Testis (tissue), 3 donors: ENCODE measurements around the gene IL36RN. TPM values are rescaled to one million over a fixed set of nuclear protein-coding genes. Genes with fewer than 3 reads are reported as not detected.

ENCODE experiments used
- DNase-seq: peaks from one replicate; pipeline ENCODE4 v3.0.0-alpha.2; 2019
- H3K27ac ChIP-seq, 2 donors: fragments of 200-600 bp; sonication (generic); one replicate each; pipeline ENCODE4 v1.5.1; 2019
- H3K27me3 ChIP-seq: fragments of 200-600 bp; sonication (generic); one replicate; pipeline ENCODE4 v1.5.1; 2019
- H3K36me3 ChIP-seq: fragments of 200-600 bp; sonication (generic); one replicate; pipeline ENCODE4 v1.5.1; 2017; ENCODE audit warnings: low read depth; ENCODE audit errors: missing control alignments
- H3K4me1 ChIP-seq: fragments of 200-600 bp; sonication (generic); one replicate; pipeline ENCODE4 v1.5.1; 2019
- H3K4me3 ChIP-seq, 2 donors: fragments of 200-600 bp; sonication (generic); one replicate each; pipeline ENCODE4 v1.5.1; 2017 to 2019
- H3K9me3 ChIP-seq: fragments of 200-600 bp; sonication (generic); one replicate; pipeline ENCODE4 v1.5.1; 2017
- POLR2A ChIP-seq: fragments of 450-650 bp; IDR thresholded peaks from one replicate; pipeline ENCODE4 v1.6.1; 2017; ENCODE audit warnings: antibody characterized with exemption, mild to moderate bottlenecking, moderate library complexity
- WGBS, 2 donors: methylation state at CpG; one replicate each; pipeline ENCODE4 v1.1.5; 2018; 5-methylcytosine and 5-hydroxymethylcytosine counted together
- intact Hi-C: fragments of 100-400 bp; cut with DNase I; formaldehyde crosslinking; loops from one replicate; pipeline ENCODE4 v1.15.1; 2023; ENCODE audit warnings: low total_unique reads
- polyA plus RNA-seq: library from polyadenylated mRNA; stranded (reverse); fragments of 350-450 nt; fragmentation: Illumina TruSeq; extraction: RNeasy Lipid Tissue Mini Kit (QIAGEN cat#74804); gene quantifications from one replicate; pipeline ENCODE4 v1.2.3, GENCODE V29; 2014; ENCODE audit warnings: low read depth, low replicate concordance; ENCODE audit not compliant: insufficient read depth
- small RNA-seq, 2 donors: library from RNA; depleted of rRNA; stranded (forward); fragments of <200 nt; gene quantifications; one replicate each; pipeline ENCODE3, GENCODE V24; 2016
- total RNA-seq, 2 donors: library from RNA; depleted of rRNA; stranded (reverse); fragments of >200 nt; gene quantifications; one replicate each; pipeline ENCODE4 v1.2.3, GENCODE V29; 2016
- TF ChIP-seq, protein P1 (sequence below), 3 experiments: fragments of 450-650 bp in 2 of 3; fragments of 200-600 bp in 1 of 3; sonication (generic) in 1 of 3; IDR thresholded peaks; one replicate each; pipeline ENCODE4 v1.5.1; 2016 to 2019; ENCODE audit warnings: antibody characterized with exemption in 3 of 3, mild to moderate bottlenecking in 2 of 3, moderate library complexity in 1 of 3

Gene IL36RN
- total and polyA plus RNA-seq, 3 donors from 2014 or later, result not detected

GRCh38 chr2:113113807-113114206, 54.8 kb downstream of the IL36RN start:
- Histone ChIP-seq H3K9me3 (no peaks in the 10 kb centered on the region), H3K27ac (no peak overlapping the region), H3K4me3 (no peak overlapping the region), H3K27me3 (no peaks in the 10 kb centered on the region), H3K4me1 (no peaks in the 10 kb centered on the region), H3K36me3 (no peaks in the 10 kb centered on the region)
- no peak for DNase-seq
- TF ChIP-seq, protein P1, sequence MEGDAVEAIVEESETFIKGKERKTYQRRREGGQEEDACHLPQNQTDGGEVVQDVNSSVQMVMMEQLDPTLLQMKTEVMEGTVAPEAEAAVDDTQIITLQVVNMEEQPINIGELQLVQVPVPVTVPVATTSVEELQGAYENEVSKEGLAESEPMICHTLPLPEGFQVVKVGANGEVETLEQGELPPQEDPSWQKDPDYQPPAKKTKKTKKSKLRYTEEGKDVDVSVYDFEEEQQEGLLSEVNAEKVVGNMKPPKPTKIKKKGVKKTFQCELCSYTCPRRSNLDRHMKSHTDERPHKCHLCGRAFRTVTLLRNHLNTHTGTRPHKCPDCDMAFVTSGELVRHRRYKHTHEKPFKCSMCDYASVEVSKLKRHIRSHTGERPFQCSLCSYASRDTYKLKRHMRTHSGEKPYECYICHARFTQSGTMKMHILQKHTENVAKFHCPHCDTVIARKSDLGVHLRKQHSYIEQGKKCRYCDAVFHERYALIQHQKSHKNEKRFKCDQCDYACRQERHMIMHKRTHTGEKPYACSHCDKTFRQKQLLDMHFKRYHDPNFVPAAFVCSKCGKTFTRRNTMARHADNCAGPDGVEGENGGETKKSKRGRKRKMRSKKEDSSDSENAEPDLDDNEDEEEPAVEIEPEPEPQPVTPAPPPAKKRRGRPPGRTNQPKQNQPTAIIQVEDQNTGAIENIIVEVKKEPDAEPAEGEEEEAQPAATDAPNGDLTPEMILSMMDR (IDR thresholded peaks at IDR 0.05), result no peak
- no peak for TF ChIP-seq POLR2A
- intact Hi-C loops, result no loop called here
- WGBS, 2 donors, result 68 to 72% methylated on average over 3 of the region's 3 CpGs

Small RNAs within 50 kb of the gene (small RNA-seq; reads per million reads assigned to genes)
- gene RNU6-1180P, result 0 reads per million in 2 donors

Other genes with a start within 250 kb of the IL36RN start
- under 1 TPM; 0.62 to 0.63 TPM for gene IL1B, start 222.4 kb upstream of the IL36RN start, total RNA-seq
- 1.8 TPM for gene IL1B, start 222.4 kb upstream of the IL36RN start, polyA plus RNA-seq
- gene IL37, start 148.0 kb upstream of the IL36RN start, total RNA-seq, result 1 to 10 TPM; 1.3 to 1.5 TPM
- gene IL37, start 148.0 kb upstream of the IL36RN start, polyA plus RNA-seq, result not detected
- under 1 TPM in 1 of 2 donors, not detected in 1; 0.68 TPM for gene IL36G, start 81.2 kb upstream of the IL36RN start, total RNA-seq
- gene IL36G, start 81.2 kb upstream of the IL36RN start, polyA plus RNA-seq, result not detected
- gene IL36A, start 53.7 kb upstream of the IL36RN start, total RNA-seq, result not detected
- gene IL36A, start 53.7 kb upstream of the IL36RN start, polyA plus RNA-seq, result not detected
- not detected for gene IL36B, start 6.3 kb upstream of the IL36RN start, total RNA-seq
- gene IL36B, start 6.3 kb upstream of the IL36RN start, polyA plus RNA-seq, result not detected
- under 1 TPM in 1 of 2 donors, not detected in 1; 0.68 TPM for gene IL1F10, start 8.8 kb downstream of the IL36RN start, total RNA-seq
- not detected for gene IL1F10, start 8.8 kb downstream of the IL36RN start, polyA plus RNA-seq
- gene IL1RN, start 68.4 kb downstream of the IL36RN start, total RNA-seq, result 1 to 10 TPM; 3.2 to 5.6 TPM
- 18.4 TPM for gene IL1RN, start 68.4 kb downstream of the IL36RN start, polyA plus RNA-seq
- gene PSD4, start 114.8 kb downstream of the IL36RN start, total RNA-seq, result 10 to 100 TPM; 18.7 to 35.9 TPM
- 22.8 TPM for gene PSD4, start 114.8 kb downstream of the IL36RN start, polyA plus RNA-seq
- 1 to 10 TPM; 4.7 to 5.4 TPM for gene PAX8, start 219.7 kb downstream of the IL36RN start, total RNA-seq
- 22.3 TPM for gene PAX8, start 219.7 kb downstream of the IL36RN start, polyA plus RNA-seq